RWPE2 (cell line): ENCODE results near the gene COPE.

Source experiments
- ATAC-seq: fragments of 200-7000 bp; cut with Tn5 transposase; 3 replicates; pipeline ENCODE4 v1.9.1; 2021; ENCODE audit warnings: low read depth
- DNase-seq: peaks from one replicate; pipeline ENCODE4 v3.0.0-alpha.2; 2020; ENCODE audit warnings: low spot score
- H3K27ac ChIP-seq: fragments of 450-650 bp; 2 replicates; pipeline ENCODE4 v1.5.1; 2017; ENCODE audit warnings: mild to moderate bottlenecking; ENCODE audit not compliant: poor library complexity, severe bottlenecking
- H3K27me3 ChIP-seq: fragments of 250-450 bp; sonication (Bioruptor Pico); 2 replicates; pipeline ENCODE4 v1.5.1; 2021; ENCODE audit warnings: mild to moderate bottlenecking, moderate library complexity; ENCODE audit not compliant: insufficient read depth, poor library complexity, severe bottlenecking
- H3K36me3 ChIP-seq: fragments of 250-450 bp; sonication (Bioruptor Pico); 2 replicates; pipeline ENCODE4 v1.5.1; 2020; ENCODE audit warnings: low read depth, mild to moderate bottlenecking, moderate library complexity
- H3K4me1 ChIP-seq: fragments of 250-450 bp; sonication (Bioruptor Pico); 2 replicates; pipeline ENCODE4 v1.5.1; 2021; ENCODE audit warnings: mild to moderate bottlenecking, moderate library complexity; ENCODE audit not compliant: insufficient read depth, poor library complexity, severe bottlenecking
- H3K4me3 ChIP-seq: fragments of 250-450 bp; sonication (Bioruptor Pico); 2 replicates; pipeline ENCODE4 v1.5.1; 2021; ENCODE audit warnings: mild to moderate bottlenecking, moderate library complexity; ENCODE audit not compliant: severe bottlenecking
- H3K9me3 ChIP-seq: fragments of 250-450 bp; sonication (Bioruptor Pico); 2 replicates; pipeline ENCODE4 v1.5.1; 2021; ENCODE audit warnings: mild to moderate bottlenecking, moderate library complexity; ENCODE audit not compliant: severe bottlenecking
- CTCF ChIP-seq: fragments of 450-650 bp; IDR thresholded peaks from one replicate; pipeline ENCODE4 v1.5.1; 2017; ENCODE audit warnings: mild to moderate bottlenecking, moderate library complexity; ENCODE audit not compliant: poor library complexity, severe bottlenecking

Gene COPE

GRCh38 chr19:18919086-18919899 is at the start of gene COPE, which contains the start of gene DDX49:
COPE (minus strand) TSS chr19:18919387; CDS start chr19:18919348, 39 bp downstream.
DDX49 (plus strand) TSS chr19:18919715; CDS start chr19:18919742, 27 bp downstream.
- TF ChIP-seq CTCF: no peak
- Histone ChIP-seq H3K9me3 (no peaks in the 10 kb centered on the region), H3K27ac (peak within 1 kb of the TSS; percentile 43), H3K36me3 (peaks cover 50% of the 10 kb centered on the region), H3K4me1 (no peaks in the 10 kb centered on the region), H3K4me3 (peak within 1 kb of the TSS; percentile 74), H3K27me3 (no peaks in the 10 kb centered on the region)
- ATAC-seq (peak; percentile 97), DNase-seq (peak; percentile 98)

GRCh38 chr19:18967358-18968146 is 48.4 kb upstream of the COPE start:
- Histone ChIP-seq H3K36me3 (no peaks in the 10 kb centered on the region), H3K4me1 (peaks cover 18% of the 10 kb centered on the region), H3K9me3 (no peaks in the 10 kb centered on the region), H3K4me3 (no peak overlapping the region), H3K27ac (peak overlapping the region; percentile 90), H3K27me3 (no peaks in the 10 kb centered on the region)
- TF ChIP-seq CTCF: no peak
- DNase-seq: no peak
- peak; percentile 76 for ATAC-seq

- peak overlapping the region; percentile 90 for H3K27ac ChIP-seq
- DNase-seq: no peak
- TF ChIP-seq CTCF: no peak
These were observed 47.1 kb upstream of the COPE start for GRCh38 chr19:18966307-18966706.

GRCh38 chr19:18964121-18964520 is 44.9 kb upstream of the COPE start:
- Histone ChIP-seq H3K4me1 (peaks cover 11% of the 10 kb centered on the region), H3K27ac (no peak overlapping the region), H3K27me3 (no peaks in the 10 kb centered on the region), H3K9me3 (no peaks in the 10 kb centered on the region), H3K36me3 (no peaks in the 10 kb centered on the region), H3K4me3 (no peak overlapping the region)
- TF ChIP-seq CTCF: no peak
- DNase-seq: no peak
- ATAC-seq: no peak

More at GRCh38 chr19:18966307-18966706, 47.1 kb upstream of the COPE start:
- Histone ChIP-seq H3K4me3 (no peak overlapping the region), H3K9me3 (no peaks in the 10 kb centered on the region), H3K4me1 (peaks cover 18% of the 10 kb centered on the region), H3K27me3 (no peaks in the 10 kb centered on the region), H3K36me3 (no peaks in the 10 kb centered on the region)
- ATAC-seq: no peak
